ENCODE measurements around the gene DVL1. TPM values are rescaled to one million over a fixed set of nuclear protein-coding genes. Genes with fewer than 3 reads are reported as not detected.

Gene DVL1
- total and polyA plus RNA-seq, 4 donors, result 39.2 to 79.1 (median 62.8) TPM

DNA sequence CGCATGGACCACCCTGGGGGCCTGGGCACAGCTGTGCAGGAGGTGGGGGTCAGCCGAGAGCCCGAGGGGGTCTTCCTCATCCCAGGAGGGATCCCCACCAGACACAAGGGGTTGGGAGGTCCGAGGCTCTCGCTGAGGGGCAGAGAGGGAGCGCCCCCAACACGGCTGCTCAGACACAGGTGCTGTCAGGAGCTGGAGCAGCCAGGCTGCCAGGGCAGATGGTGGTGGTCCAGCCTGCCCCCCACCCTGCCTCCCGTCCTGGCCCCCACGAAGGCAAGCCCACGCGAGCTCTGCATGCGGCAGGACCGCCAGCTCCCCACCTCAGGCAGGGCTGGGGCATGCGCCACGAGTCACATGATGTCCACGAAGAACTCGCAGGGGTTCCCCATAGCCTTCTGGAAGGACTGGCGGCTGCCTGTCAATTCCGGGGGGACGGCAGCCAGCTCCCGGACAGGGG, 13.4 kb downstream of the DVL1 start:
- H3K27me3 ChIP-seq (ENCODE audit: control insufficient read depth in 3 of 3, insufficient read depth in 3 of 3, low read length in 2 of 3), result no peaks in the 10 kb centered on the region
- peaks cover 0 to 2% (median 0%) of the 10 kb centered on the region in 5 donors for H3K4me1 ChIP-seq (ENCODE audit: control insufficient read depth in 5 of 5, insufficient read depth in 5 of 5, low read length in 5 of 5)
- WGBS, 2 donors, result 91% methylated on average over 20 to 21 of the region's 21 CpGs
- ATAC-seq (ENCODE audit: insufficient read depth, low FRiP score) (no peak), DNase-seq (no peak)
- H3K9ac ChIP-seq (ENCODE audit: insufficient read depth in 1 of 2, low read length in 2 of 2), result no peak overlapping the region
- TF ChIP-seq, protein P1, sequence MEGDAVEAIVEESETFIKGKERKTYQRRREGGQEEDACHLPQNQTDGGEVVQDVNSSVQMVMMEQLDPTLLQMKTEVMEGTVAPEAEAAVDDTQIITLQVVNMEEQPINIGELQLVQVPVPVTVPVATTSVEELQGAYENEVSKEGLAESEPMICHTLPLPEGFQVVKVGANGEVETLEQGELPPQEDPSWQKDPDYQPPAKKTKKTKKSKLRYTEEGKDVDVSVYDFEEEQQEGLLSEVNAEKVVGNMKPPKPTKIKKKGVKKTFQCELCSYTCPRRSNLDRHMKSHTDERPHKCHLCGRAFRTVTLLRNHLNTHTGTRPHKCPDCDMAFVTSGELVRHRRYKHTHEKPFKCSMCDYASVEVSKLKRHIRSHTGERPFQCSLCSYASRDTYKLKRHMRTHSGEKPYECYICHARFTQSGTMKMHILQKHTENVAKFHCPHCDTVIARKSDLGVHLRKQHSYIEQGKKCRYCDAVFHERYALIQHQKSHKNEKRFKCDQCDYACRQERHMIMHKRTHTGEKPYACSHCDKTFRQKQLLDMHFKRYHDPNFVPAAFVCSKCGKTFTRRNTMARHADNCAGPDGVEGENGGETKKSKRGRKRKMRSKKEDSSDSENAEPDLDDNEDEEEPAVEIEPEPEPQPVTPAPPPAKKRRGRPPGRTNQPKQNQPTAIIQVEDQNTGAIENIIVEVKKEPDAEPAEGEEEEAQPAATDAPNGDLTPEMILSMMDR (IDR thresholded peaks at IDR 0.05; ENCODE audit: control extremely low read depth, extremely low read depth), result no peak
- H3K9me3 ChIP-seq (ENCODE audit: control insufficient read depth in 4 of 4, insufficient read depth in 3 of 4, low read length in 3 of 4), result peaks cover 0 to 5% (median 0%) of the 10 kb centered on the region in 4 donors
- H3K36me3 ChIP-seq (ENCODE audit: control insufficient read depth in 4 of 4, insufficient read depth in 4 of 4, low read length in 4 of 4), result peaks cover 4 to 53% (median 8%) of the 10 kb centered on the region in 4 donors
- H3K27ac ChIP-seq (ENCODE audit: low read depth in 1 of 2, low read length in 1 of 2), result no peak overlapping the region
- no peak overlapping the region for H3K4me3 ChIP-seq

DNA sequence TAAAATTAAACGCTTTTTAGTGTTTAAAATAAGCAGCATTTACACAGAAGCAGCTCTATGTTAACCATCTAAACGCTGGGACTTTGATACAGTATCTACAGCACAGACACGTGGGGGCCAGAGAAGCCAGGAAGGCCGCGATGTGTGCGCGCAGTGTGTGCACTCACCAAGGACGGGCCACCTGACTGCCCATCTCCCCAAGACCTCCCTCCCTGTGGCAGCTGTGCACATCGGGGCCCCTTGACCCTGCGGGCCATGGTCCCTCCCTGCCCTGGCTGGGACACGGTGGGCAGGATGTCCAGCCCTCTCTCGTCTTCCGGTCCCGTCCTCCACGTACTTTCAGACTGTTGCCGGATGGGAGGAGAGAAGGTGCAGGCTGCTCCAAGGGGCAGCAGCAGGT, 13.9 kb downstream of the DVL1 start:
- no peak for ATAC-seq (ENCODE audit: insufficient read depth, low FRiP score)

DNA sequence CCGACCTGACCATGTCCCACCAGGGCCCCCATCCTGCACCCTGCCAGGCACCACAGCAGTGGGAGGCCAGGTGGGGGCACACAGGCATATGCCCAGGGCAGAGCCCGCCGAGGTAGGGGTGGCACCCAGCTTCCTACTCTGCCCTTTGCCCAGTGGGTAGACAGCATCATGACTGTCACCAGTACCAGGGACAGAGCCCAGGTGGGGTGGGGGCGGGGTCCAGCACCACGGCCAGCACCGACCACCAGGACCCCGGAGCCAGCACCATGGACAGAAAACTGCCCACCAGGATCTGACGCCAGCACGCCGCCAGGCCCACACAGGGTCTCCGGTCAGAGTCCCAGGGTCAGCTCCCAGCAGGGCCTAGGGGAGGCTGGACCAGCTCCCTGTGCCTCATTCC, 14.4 kb downstream of the DVL1 start:
- H3K36me3 ChIP-seq (ENCODE audit: control insufficient read depth in 4 of 4, insufficient read depth in 4 of 4, low read length in 4 of 4), result peaks cover 0 to 44% (median 8%) of the 10 kb centered on the region in 4 donors
- peaks cover 0 to 5% (median 0%) of the 10 kb centered on the region in 4 donors for H3K9me3 ChIP-seq (ENCODE audit: control insufficient read depth in 4 of 4, insufficient read depth in 3 of 4, low read length in 3 of 4)
- WGBS, 2 donors, result 78 to 82% methylated on average over 11 of the region's 11 CpGs
- ATAC-seq (ENCODE audit: insufficient read depth, low FRiP score) (no peak), DNase-seq (no peak)
- no peaks in the 10 kb centered on the region for H3K27me3 ChIP-seq (ENCODE audit: control insufficient read depth in 3 of 3, insufficient read depth in 3 of 3, low read length in 2 of 3)
- no peak overlapping the region for H3K9ac ChIP-seq (ENCODE audit: insufficient read depth in 1 of 2, low read length in 2 of 2)
- H3K27ac ChIP-seq (ENCODE audit: low read depth in 1 of 2, low read length in 1 of 2), result no peak overlapping the region
- TF ChIP-seq, protein P1 (IDR thresholded peaks at IDR 0.05; ENCODE audit: control extremely low read depth, extremely low read depth), result no peak
- H3K4me1 ChIP-seq (ENCODE audit: control insufficient read depth in 5 of 5, insufficient read depth in 5 of 5, low read length in 5 of 5), result peaks cover 0 to 2% (median 0%) of the 10 kb centered on the region in 5 donors
- H3K4me3 ChIP-seq, result no peak overlapping the region

More for the DNA sequence above, 13.9 kb downstream of the DVL1 start:
- Histone ChIP-seq H3K27ac (ENCODE audit: low read depth in 1 of 2, low read length in 1 of 2) (no peak overlapping the region), H3K4me1 (ENCODE audit: control insufficient read depth in 5 of 5, insufficient read depth in 5 of 5, low read length in 5 of 5) (peaks cover 0 to 2% (median 0%) of the 10 kb centered on the region in 5 donors), H3K27me3 (ENCODE audit: control insufficient read depth in 3 of 3, insufficient read depth in 3 of 3, low read length in 2 of 3) (no peaks in the 10 kb centered on the region), H3K9me3 (ENCODE audit: control insufficient read depth in 4 of 4, insufficient read depth in 3 of 4, low read length in 3 of 4) (peaks cover 0 to 5% (median 0%) of the 10 kb centered on the region in 4 donors), H3K36me3 (ENCODE audit: control insufficient read depth in 4 of 4, insufficient read depth in 4 of 4, low read length in 4 of 4) (peaks cover 0 to 48% (median 8%) of the 10 kb centered on the region in 4 donors), H3K4me3 (no peak overlapping the region), H3K9ac (ENCODE audit: insufficient read depth in 1 of 2, low read length in 2 of 2) (no peak overlapping the region)
- 84 to 89% methylated on average over 16 of the region's 16 CpGs for WGBS, 2 donors
- no peak for DNase-seq
- TF ChIP-seq, protein P1 (IDR thresholded peaks at IDR 0.05; ENCODE audit: control extremely low read depth, extremely low read depth), result no peak

Measured in lung (tissue), 12 donors.